Neural progenitor cell (in vitro differentiated cells): ENCODE measurements around the gene ZDHHC8.

Experiments used
- EZH2phosphoT487 ChIP-seq: fragments of 200-600 bp; sonication (generic); IDR thresholded peaks from 2 replicates; pipeline ENCODE4 v1.6.1; 2017; ENCODE audit warnings: antibody characterized with exemption
- TF ChIP-seq, protein P1 (sequence below): fragments of 200-600 bp; sonication (generic); IDR thresholded peaks from 2 replicates; pipeline ENCODE4 v1.5.1; 2017; ENCODE audit warnings: antibody characterized with exemption, mild to moderate bottlenecking

DNA sequence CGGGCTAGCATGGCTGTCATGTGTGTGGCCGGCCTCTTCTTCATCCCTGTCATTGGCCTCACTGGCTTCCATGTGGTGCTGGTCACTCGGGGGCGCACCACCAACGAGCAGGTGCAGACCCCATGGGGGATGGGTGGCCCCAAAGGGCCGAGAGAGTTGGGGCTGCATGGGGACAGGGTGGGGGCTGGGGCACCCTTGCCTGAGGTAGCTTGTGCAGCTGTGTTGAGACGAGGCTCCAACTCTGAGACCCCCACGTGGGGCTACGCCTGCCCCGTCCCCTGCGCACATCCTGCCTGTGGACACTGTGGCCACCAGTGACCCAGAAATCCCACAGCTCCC lies 8.5 kb downstream of the ZDHHC8 start:
- TF ChIP-seq, protein P1, sequence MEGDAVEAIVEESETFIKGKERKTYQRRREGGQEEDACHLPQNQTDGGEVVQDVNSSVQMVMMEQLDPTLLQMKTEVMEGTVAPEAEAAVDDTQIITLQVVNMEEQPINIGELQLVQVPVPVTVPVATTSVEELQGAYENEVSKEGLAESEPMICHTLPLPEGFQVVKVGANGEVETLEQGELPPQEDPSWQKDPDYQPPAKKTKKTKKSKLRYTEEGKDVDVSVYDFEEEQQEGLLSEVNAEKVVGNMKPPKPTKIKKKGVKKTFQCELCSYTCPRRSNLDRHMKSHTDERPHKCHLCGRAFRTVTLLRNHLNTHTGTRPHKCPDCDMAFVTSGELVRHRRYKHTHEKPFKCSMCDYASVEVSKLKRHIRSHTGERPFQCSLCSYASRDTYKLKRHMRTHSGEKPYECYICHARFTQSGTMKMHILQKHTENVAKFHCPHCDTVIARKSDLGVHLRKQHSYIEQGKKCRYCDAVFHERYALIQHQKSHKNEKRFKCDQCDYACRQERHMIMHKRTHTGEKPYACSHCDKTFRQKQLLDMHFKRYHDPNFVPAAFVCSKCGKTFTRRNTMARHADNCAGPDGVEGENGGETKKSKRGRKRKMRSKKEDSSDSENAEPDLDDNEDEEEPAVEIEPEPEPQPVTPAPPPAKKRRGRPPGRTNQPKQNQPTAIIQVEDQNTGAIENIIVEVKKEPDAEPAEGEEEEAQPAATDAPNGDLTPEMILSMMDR = no peak
- TF ChIP-seq EZH2phosphoT487 = no peak
